Measurements from ENCODE around the gene MANEAL.

DNA sequence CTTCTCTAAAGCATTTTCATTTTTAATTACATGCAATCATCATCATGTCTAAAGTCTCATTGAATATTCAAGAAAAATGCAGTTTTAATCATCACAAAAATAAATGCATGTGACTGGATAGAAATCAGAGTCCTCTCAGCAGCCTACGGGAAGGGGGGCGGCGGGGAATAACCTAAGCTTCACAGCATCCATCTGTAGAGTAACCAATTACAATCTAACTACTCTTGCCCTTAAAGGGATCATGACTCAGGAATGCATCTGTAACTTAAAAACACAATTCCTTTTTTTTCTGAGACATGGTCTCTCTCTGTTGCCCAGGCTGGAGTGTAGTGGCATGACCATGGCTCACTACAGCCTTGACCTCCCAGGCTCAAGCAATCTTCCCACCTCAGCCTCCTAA lies 43.1 kb downstream of the MANEAL start:
- no peak for TF ChIP-seq EZH2 (IDR thresholded peaks at IDR 0.05; ENCODE audit: insufficient read depth, poor library complexity, severe bottlenecking)
- no peak for TF ChIP-seq EZH2phosphoT487 (IDR thresholded peaks at IDR 0.05; ENCODE audit: insufficient read depth, low read depth)

All from GM23248 (cell line).